Measurements from ENCODE around the gene ABAT.
A peak's percentile ranks its signal among the peaks of the same experiment; 100 is the strongest.
"Not testable (repeated sequence)": the region's sequence is repeated elsewhere in the genome, so short reads cannot be mapped to it uniquely, and the experiment has no call there.

The ABAT gene

GRCh38 chr16:8682551-8683259 lies 8.3 kb downstream of the ABAT start:
- H3K27me3 Mint-ChIP-seq: no peaks in the 10 kb centered on the region
- no peak overlapping the region for H3K4me3 Mint-ChIP-seq
- peaks cover 18 to 49% of the 10 kb centered on the region in 2 donors for H3K4me1 Mint-ChIP-seq
- H3K36me3 Mint-ChIP-seq: peaks cover 37 to 55% of the 10 kb centered on the region in 2 donors
- DNase-seq: no peak
- no peak overlapping the region for H3K27ac Mint-ChIP-seq
- no peak for ATAC-seq (replicated peaks)
- peaks cover 6 to 10% of the 10 kb centered on the region in 2 donors for H3K9me3 Mint-ChIP-seq

GRCh38 chr16:8683640-8684039 lies 9.2 kb downstream of the ABAT start:
- Mint-ChIP-seq H3K27me3 (no peaks in the 10 kb centered on the region), H3K4me3 (no peak overlapping the region), H3K36me3 (peaks cover 40 to 56% of the 10 kb centered on the region in 2 donors), H3K27ac (no peak overlapping the region), H3K4me1 (peaks cover 16 to 41% of the 10 kb centered on the region in 2 donors), H3K9me3 (peaks cover 6 to 10% of the 10 kb centered on the region in 2 donors)
- DNase-seq (no peak), ATAC-seq (replicated peaks) (no peak)

GRCh38 chr16:8685617-8686016 lies 11.2 kb downstream of the ABAT start:
- Mint-ChIP-seq H3K9me3 (peaks cover 11 to 12% of the 10 kb centered on the region in 2 donors), H3K27me3 (no peaks in the 10 kb centered on the region), H3K27ac (peak overlapping the region; percentile 14), H3K4me1 (peaks cover 9 to 30% of the 10 kb centered on the region in 2 donors), H3K36me3 (peaks cover 44 to 62% of the 10 kb centered on the region in 2 donors), H3K4me3 (no peak overlapping the region)
- DNase-seq: no peak
- ATAC-seq (replicated peaks): no peak

GRCh38 chr16:8686031-8686621 lies 11.7 kb downstream of the ABAT start:
- Mint-ChIP-seq H3K36me3 (peaks cover 50 to 66% of the 10 kb centered on the region in 2 donors), H3K27me3 (no peaks in the 10 kb centered on the region), H3K9me3 (peaks cover 12 to 13% of the 10 kb centered on the region in 2 donors), H3K4me3 (no peak overlapping the region), H3K4me1 (peaks cover 9 to 24% of the 10 kb centered on the region in 2 donors), H3K27ac (peak overlapping the region; percentile 14)
- DNase-seq (no peak), ATAC-seq (replicated peaks) (no peak)

- ATAC-seq (replicated peaks): no peak
- Mint-ChIP-seq H3K27me3 (no peaks in the 10 kb centered on the region), H3K27ac (no peak overlapping the region), H3K4me3 (no peak overlapping the region), H3K9me3 (peaks cover 12 to 13% of the 10 kb centered on the region in 2 donors), H3K4me1 (peaks cover 9 to 23% of the 10 kb centered on the region in 2 donors), H3K36me3 (peaks cover 53 to 68% of the 10 kb centered on the region in 2 donors)
- DNase-seq: no peak
Observed at GRCh38 chr16:8686879-8687278, 12.5 kb downstream of the ABAT start.

- H3K4me1 Mint-ChIP-seq: peaks cover 4 to 15% of the 10 kb centered on the region in 2 donors
- H3K4me3 Mint-ChIP-seq: no peak overlapping the region
- no peak overlapping the region for H3K27ac Mint-ChIP-seq
- H3K9me3 Mint-ChIP-seq: peaks cover 12 to 13% of the 10 kb centered on the region in 2 donors
- DNase-seq (no peak), ATAC-seq (replicated peaks) (no peak)
- no peaks in the 10 kb centered on the region for H3K27me3 Mint-ChIP-seq
- H3K36me3 Mint-ChIP-seq: peaks cover 56 to 63% of the 10 kb centered on the region in 2 donors
Observed at GRCh38 chr16:8689686-8690085, 15.3 kb downstream of the ABAT start.

GRCh38 chr16:8691728-8692127 lies 17.3 kb downstream of the ABAT start:
- Mint-ChIP-seq H3K27me3 (no peaks in the 10 kb centered on the region), H3K36me3 (peaks cover 60 to 68% of the 10 kb centered on the region in 2 donors)

GRCh38 chr16:8694795-8695728 lies 20.6 kb downstream of the ABAT start:
- no peak overlapping the region for H3K27ac Mint-ChIP-seq
- ATAC-seq (replicated peaks) (no peak), DNase-seq (no peak)
- no peak overlapping the region for H3K4me3 Mint-ChIP-seq
- H3K36me3 Mint-ChIP-seq: peaks cover 49 to 53% of the 10 kb centered on the region in 2 donors
- H3K27me3 Mint-ChIP-seq: no peaks in the 10 kb centered on the region
- peaks cover 3 to 5% of the 10 kb centered on the region in 2 donors for H3K9me3 Mint-ChIP-seq
- peaks cover 0 to 6% of the 10 kb centered on the region in 2 donors for H3K4me1 Mint-ChIP-seq

More at GRCh38 chr16:8691728-8692127, 17.3 kb downstream of the ABAT start:
- ATAC-seq (replicated peaks) (no peak), DNase-seq (no peak)
- Mint-ChIP-seq H3K9me3 (peaks cover 12 to 13% of the 10 kb centered on the region in 2 donors), H3K4me3 (no peak overlapping the region), H3K27ac (no peak overlapping the region), H3K4me1 (peaks cover 0 to 4% of the 10 kb centered on the region in 2 donors)

- ATAC-seq (replicated peaks) (no peak), DNase-seq (no peak)
- peaks cover 48% of the 10 kb centered on the region in 2 donors for H3K36me3 Mint-ChIP-seq
- H3K4me3 Mint-ChIP-seq: no peak overlapping the region
- H3K27me3 Mint-ChIP-seq: no peaks in the 10 kb centered on the region
- no peaks in the 10 kb centered on the region for H3K9me3 Mint-ChIP-seq
- no peak overlapping the region for H3K27ac Mint-ChIP-seq
- H3K4me1 Mint-ChIP-seq: peaks cover 0 to 6% of the 10 kb centered on the region in 2 donors
Observed at GRCh38 chr16:8696880-8697279, 22.5 kb downstream of the ABAT start.

GRCh38 chr16:8697965-8698364 lies 23.5 kb downstream of the ABAT start:
- Mint-ChIP-seq H3K27me3 (no peaks in the 10 kb centered on the region), H3K4me1 (peaks cover 0 to 9% of the 10 kb centered on the region in 2 donors), H3K27ac (no peak overlapping the region), H3K4me3 (no peak overlapping the region), H3K36me3 (peaks cover 53 to 54% of the 10 kb centered on the region in 2 donors), H3K9me3 (peaks cover 0 to 2% of the 10 kb centered on the region in 2 donors)
- no peak for ATAC-seq (replicated peaks)
- DNase-seq: no peak

GRCh38 chr16:8703693-8704092 lies 29.3 kb downstream of the ABAT start:
- H3K4me1 Mint-ChIP-seq: peaks cover 7 to 10% of the 10 kb centered on the region in 2 donors
- no peak for ATAC-seq (replicated peaks)

GRCh38 chr16:8704098-8704497 lies 29.7 kb downstream of the ABAT start:
- peaks cover 0 to 2% of the 10 kb centered on the region in 2 donors for H3K9me3 Mint-ChIP-seq
- ATAC-seq (replicated peaks): no peak
- H3K27ac Mint-ChIP-seq: no peak overlapping the region
- no peaks in the 10 kb centered on the region for H3K27me3 Mint-ChIP-seq
- H3K36me3 Mint-ChIP-seq: peaks cover 43 to 51% of the 10 kb centered on the region in 2 donors
- peaks cover 7 to 10% of the 10 kb centered on the region in 2 donors for H3K4me1 Mint-ChIP-seq
- DNase-seq: no peak
- H3K4me3 Mint-ChIP-seq: no peak overlapping the region

More at GRCh38 chr16:8703693-8704092, 29.3 kb downstream of the ABAT start:
- no peak for DNase-seq
- Mint-ChIP-seq H3K36me3 (peaks cover 47 to 54% of the 10 kb centered on the region in 2 donors), H3K4me3 (no peak overlapping the region), H3K27me3 (no peaks in the 10 kb centered on the region), H3K27ac (no peak overlapping the region), H3K9me3 (peaks cover 0 to 2% of the 10 kb centered on the region in 2 donors)

- peaks cover 38 to 45% of the 10 kb centered on the region in 2 donors for H3K36me3 Mint-ChIP-seq
- not testable (repeated sequence) for DNase-seq; H3K27me3 Mint-ChIP-seq; H3K4me1 Mint-ChIP-seq; ATAC-seq (replicated peaks); H3K4me3 Mint-ChIP-seq; H3K27ac Mint-ChIP-seq; H3K9me3 Mint-ChIP-seq
Observed at GRCh38 chr16:8705100-8705822, 30.8 kb downstream of the ABAT start.

All from stimulated activated naive B cell treated with anti-CD40 and anti-IgM and Interleukin-4, amounts not matched to agents 10 μg/mL and 1 μg/mL and 100 μg/mL, for 72 hours (primary cell).